Heart right ventricle (tissue), 16 donors: ENCODE data around the gene PIGBOS1. TPM values are rescaled to one million over a fixed set of nuclear protein-coding genes. Genes with fewer than 3 reads are reported as not detected.

Experiments
- ATAC-seq, 8 donors: fragments of 200-7000 bp; cut with Tn5 transposase; one replicate each; pipeline ENCODE4 v1.9.1; 2020; ENCODE audit warnings: mild to moderate bottlenecking in 8 of 8, moderate library complexity in 8 of 8, moderate number of reproducible peaks in 1 of 8
- DNase-seq, 2 donors: peaks; one replicate each; pipeline ENCODE4 v3.0.0-alpha.2; 2020
- H3K27ac ChIP-seq, 10 donors: fragments of 200-600 bp; sonication (generic) in 2 of 10; one replicate each; pipeline versions ENCODE4 v1.5.0 to v1.8.0; 2020 to 2022; ENCODE audit warnings: mild to moderate bottlenecking in 3 of 10
- H3K27me3 ChIP-seq, 7 donors: fragments of 200-600 bp; one replicate each; pipeline ENCODE4 v1.8.0; 2021 to 2022; ENCODE audit warnings: mild to moderate bottlenecking in 2 of 7
- H3K36me3 ChIP-seq, 9 donors: fragments of 200-600 bp; sonication (generic) in 1 of 9; one replicate each; pipeline versions ENCODE4 v1.5.0 to v1.8.0; 2020 to 2022; ENCODE audit warnings: mild to moderate bottlenecking in 2 of 9
- H3K4me1 ChIP-seq, 9 donors: fragments of 200-600 bp; sonication (generic) in 1 of 9; one replicate each; pipeline versions ENCODE4 v1.5.0 to v1.8.0; 2020 to 2022; ENCODE audit warnings: mild to moderate bottlenecking in 4 of 9
- H3K4me3 ChIP-seq, 10 donors: fragments of 200-600 bp; sonication (generic) in 2 of 10; one replicate each; pipeline versions ENCODE4 v1.5.0 to v1.8.0; 2020 to 2022; ENCODE audit warnings: mild to moderate bottlenecking in 7 of 10, moderate library complexity in 2 of 10
- H3K9me3 ChIP-seq, 11 donors: fragments of 200-600 bp in 10 of 11; sonication (generic) in 2 of 11; one replicate each; pipeline versions ENCODE4 v1.5.0 to v1.8.0; 2013 to 2022; ENCODE audit warnings: mild to moderate bottlenecking in 2 of 11, control low read depth in 1 of 11, moderate library complexity in 1 of 11
- CTCF ChIP-seq, 9 donors: fragments of 200-600 bp; sonication (generic) in 2 of 9; IDR thresholded peaks; one replicate each; pipeline versions ENCODE4 v1.5.0 to v1.8.0; 2021 to 2022; ENCODE audit warnings: antibody characterized with exemption in 9 of 9, mild to moderate bottlenecking in 5 of 9, moderate library complexity in 1 of 9
- WGBS, 2 donors: extraction: QIAGEN DNeasy Blood & Tissue Kit; methylation state at CpG; one replicate each; pipeline ENCODE4 v1.1.7; 2013; ENCODE audit warnings: inconsistent platforms in 1 of 2; 5-methylcytosine and 5-hydroxymethylcytosine counted together
- intact Hi-C, 10 donors: fragments of 100-400 bp; cut with DNase I; formaldehyde crosslinking; loops; one replicate each; pipeline versions ENCODE4 v1.11.1 to v1.14.2; 2022
- polyA plus RNA-seq, 2 donors: library from polyadenylated mRNA; stranded (reverse); fragments of 200-250 nt; gene quantifications; one replicate each; pipeline ENCODE4 v1.2.3, GENCODE V29; 2013
- total RNA-seq, 10 donors: library from RNA; stranded (reverse); fragmentation: NEBNext Ultra II Directional in 3 of 10; extraction: Animal tissue kit (Norgen Biotek cat#: 25700) in 3 of 10; gene quantifications; one replicate each; pipeline versions ENCODE4 v1.2.1 to v1.2.4, GENCODE V29; 2021 to 2023
- donor health status: Arrhythmogenic right ventricular cardiomyopathy.
- donor health status: ischemic (EF 13 %, LVEDD 7.1; RV severe dilation, severe dysfunction).
- donor health status: healthy with polysubstance abuse.
- donor health status: DM: no; HTN: yes; CAD: no.
- donor health status: DM: no; HTN: no; CAD: no.
- donor health status: ischemic (EF 25% LVEDD 6.9; RV normal size, moderate dysfunction).
- donor health status: ischemic (EF 25% LVEDD 5.7; RV mildly dilated, moderate dysfunction).
- donor health status: healthy.
- donor health status: DM: yes; HTN: yes; CAD: no.
- donor health status: Ischemic cardiomyopathy.
- donor health status: ischemic (EF 35%, LVEDD 5.7; RV mildly dilated, moderate dysfunction).
- donor health status: nonischemic (EF 11% LVEDD 7.7; RV severe dilation, severe dysfunction).
- donor health status: DM: yes; HTN: yes; CAD: no.
- donor health status: PGD.
- donor health status: ischemic (EF 29% LVEDD 5.4; RV normal size, mild dysfunction).
- donor health status: nonischemic (EF 23%, LVEDD 6.1; RV moderate dilation, normal function).

PIGBOS1 gene
- total and polyA plus RNA-seq, 12 donors, result 3.3 to 20.5 (median 7.6) TPM

- peaks cover 0 to 75% (median 9%) of the 10 kb centered on the region in 9 donors for H3K36me3 ChIP-seq
- H3K27me3 ChIP-seq, result no peaks in the 10 kb centered on the region
- 83 to 86% methylated on average over 2 of the region's 2 CpGs for WGBS, 2 donors
- no peak for TF ChIP-seq CTCF (IDR thresholded peaks at IDR 0.05)
- intact Hi-C loops, result no loop called here
- DNase-seq, result no peak
- ATAC-seq, result no peak
- H3K27ac ChIP-seq, result no peak overlapping the region
- no peaks in the 10 kb centered on the region for H3K9me3 ChIP-seq
- H3K4me3 ChIP-seq, result no peak overlapping the region
- no peaks in the 10 kb centered on the region for H3K4me1 ChIP-seq
Observed at GRCh38 chr15:55353025-55353424, 34.1 kb upstream of the PIGBOS1 start.

DNA sequence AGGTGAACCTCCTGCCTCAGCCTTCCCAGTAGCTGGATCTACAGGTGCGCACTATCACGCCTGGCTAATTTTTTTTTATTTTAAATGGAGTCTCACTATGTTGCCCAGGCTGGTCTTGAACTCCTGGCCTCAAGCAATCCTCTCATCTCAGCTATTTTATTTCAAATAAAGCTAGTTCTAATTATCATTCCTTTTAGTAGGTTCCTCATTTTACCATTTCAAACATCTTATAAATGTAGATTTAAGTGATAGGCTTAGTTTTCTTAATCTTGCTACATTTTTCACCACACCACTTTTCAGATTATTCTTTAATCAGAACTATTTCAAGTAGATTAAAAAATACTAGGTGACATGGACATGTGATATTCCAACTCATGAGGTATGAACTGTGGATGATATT, 30.4 kb upstream of the PIGBOS1 start:
- Histone ChIP-seq H3K4me1 (peaks cover 0 to 1% (median 0%) of the 10 kb centered on the region in 9 donors), H3K36me3 (peaks cover 0 to 67% (median 4%) of the 10 kb centered on the region in 9 donors), H3K27ac (no peak overlapping the region), H3K4me3 (no peak overlapping the region), H3K9me3 (no peaks in the 10 kb centered on the region), H3K27me3 (no peaks in the 10 kb centered on the region)
- DNase-seq, result no peak
- intact Hi-C loops, result no loop called here
- TF ChIP-seq CTCF (IDR thresholded peaks at IDR 0.05), result no peak
- WGBS, 2 donors, result 95 to 99% methylated on average over 2 of the region's 2 CpGs
- ATAC-seq, result no peak

- TF ChIP-seq CTCF (IDR thresholded peaks at IDR 0.05), result no peak
- DNase-seq (no peak), ATAC-seq (no peak)
- Histone ChIP-seq H3K4me1 (peaks cover 0 to 4% (median 0%) of the 10 kb centered on the region in 9 donors), H3K27me3 (no peaks in the 10 kb centered on the region), H3K36me3 (peaks cover 0 to 66% (median 4%) of the 10 kb centered on the region in 9 donors), H3K9me3 (no peaks in the 10 kb centered on the region), H3K4me3 (no peak overlapping the region), H3K27ac (no peak overlapping the region)
- WGBS, 2 donors, result 70 to 71% methylated on average over 4 of the region's 4 CpGs
- intact Hi-C loops, result no loop called here
Observed at GRCh38 chr15:55348281-55348778, 29.4 kb upstream of the PIGBOS1 start.

- intact Hi-C loops, result no loop called here
- Histone ChIP-seq H3K4me3 (no peak overlapping the region), H3K4me1 (peaks cover 0 to 4% (median 0%) of the 10 kb centered on the region in 9 donors), H3K9me3 (no peaks in the 10 kb centered on the region), H3K27me3 (no peaks in the 10 kb centered on the region), H3K36me3 (peaks cover 0 to 85% (median 4%) of the 10 kb centered on the region in 9 donors), H3K27ac (no peak overlapping the region)
- peak in 1 of 8 donors; percentile 50 for ATAC-seq
- WGBS, 2 donors, result 76 to 82% methylated on average over 2 of the region's 2 CpGs
- DNase-seq, result no peak
- TF ChIP-seq CTCF (IDR thresholded peaks at IDR 0.05), result no peak
Observed at GRCh38 chr15:55344206-55344605, 25.3 kb upstream of the PIGBOS1 start.
